Loucy (cell line): ENCODE measurements around the gene FSTL5.

Source experiments
- EZH2phosphoT487 ChIP-seq: fragments of 200-600 bp; IDR thresholded peaks from 2 replicates; pipeline ENCODE4 v1.6.1; 2018; ENCODE audit warnings: antibody characterized with exemption, mild to moderate bottlenecking, moderate library complexity, borderline replicate concordance
- TF ChIP-seq, protein P1 (sequence below): fragments of 200-600 bp; sonication (generic); conservative IDR thresholded peaks from 2 replicates; pipeline ENCODE4 v1.5.1; 2014; ENCODE audit warnings: mild to moderate bottlenecking, antibody characterized with exemption, low read length

DNA sequence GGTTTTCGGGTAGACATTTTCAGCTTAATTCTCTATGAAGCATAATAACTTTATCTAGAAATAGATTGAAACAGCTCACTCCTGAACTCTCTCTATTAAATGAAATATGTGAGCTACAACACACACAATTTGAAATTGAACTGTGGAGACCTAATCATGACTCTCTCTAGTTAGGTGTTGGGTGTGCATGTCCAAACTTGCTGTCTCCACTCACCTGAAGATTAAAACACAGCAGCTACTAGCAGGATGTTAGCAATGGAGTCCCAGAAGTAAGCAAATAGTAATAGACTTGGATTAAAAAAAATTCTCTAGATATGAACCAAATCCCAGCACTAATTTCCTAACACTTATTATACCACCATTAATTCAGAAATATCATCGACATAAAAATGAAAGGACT, 173.1 kb downstream of the FSTL5 start:
- TF ChIP-seq, protein P1, sequence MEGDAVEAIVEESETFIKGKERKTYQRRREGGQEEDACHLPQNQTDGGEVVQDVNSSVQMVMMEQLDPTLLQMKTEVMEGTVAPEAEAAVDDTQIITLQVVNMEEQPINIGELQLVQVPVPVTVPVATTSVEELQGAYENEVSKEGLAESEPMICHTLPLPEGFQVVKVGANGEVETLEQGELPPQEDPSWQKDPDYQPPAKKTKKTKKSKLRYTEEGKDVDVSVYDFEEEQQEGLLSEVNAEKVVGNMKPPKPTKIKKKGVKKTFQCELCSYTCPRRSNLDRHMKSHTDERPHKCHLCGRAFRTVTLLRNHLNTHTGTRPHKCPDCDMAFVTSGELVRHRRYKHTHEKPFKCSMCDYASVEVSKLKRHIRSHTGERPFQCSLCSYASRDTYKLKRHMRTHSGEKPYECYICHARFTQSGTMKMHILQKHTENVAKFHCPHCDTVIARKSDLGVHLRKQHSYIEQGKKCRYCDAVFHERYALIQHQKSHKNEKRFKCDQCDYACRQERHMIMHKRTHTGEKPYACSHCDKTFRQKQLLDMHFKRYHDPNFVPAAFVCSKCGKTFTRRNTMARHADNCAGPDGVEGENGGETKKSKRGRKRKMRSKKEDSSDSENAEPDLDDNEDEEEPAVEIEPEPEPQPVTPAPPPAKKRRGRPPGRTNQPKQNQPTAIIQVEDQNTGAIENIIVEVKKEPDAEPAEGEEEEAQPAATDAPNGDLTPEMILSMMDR, result no peak
- no peak for TF ChIP-seq EZH2phosphoT487
